Keratinocyte (primary cell): Measurements from ENCODE around the gene KHSRP. TPM values are rescaled to one million over a fixed set of nuclear protein-coding genes. Genes with fewer than 3 reads are reported as not detected.

ENCODE experiments used
- DNase-seq: peaks from one replicate; pipeline ENCODE4 v3.0.0-alpha.2; 2011; ENCODE audit warnings: low read depth, missing footprints, low spot score
- FAIRE-seq: peaks from 2 replicates; lab custom pipeline; 2011; peaks lifted over from hg19 to GRCh38; lab: Jason Lieb, UNC
- H2AFZ ChIP-seq: 2 replicates; pipeline ENCODE4 v1.6.0; 2012; ENCODE audit warnings: low read length, control low read depth, inconsistent platforms; ENCODE audit not compliant: control insufficient read depth
- H3K27ac ChIP-seq: 2 replicates; pipeline ENCODE4 v1.5.1; 2011; ENCODE audit warnings: low read length; ENCODE audit not compliant: control insufficient read depth, insufficient read depth
- H3K27me3 ChIP-seq: 3 replicates; pipeline ENCODE4 v1.6.0; 2011; ENCODE audit warnings: low read length; ENCODE audit not compliant: control insufficient read depth, insufficient read depth; ENCODE audit errors: extremely low read depth
- H3K36me3 ChIP-seq, 2 experiments: 2 replicates in 1 of 2; 3 replicates in 1 of 2; pipeline ENCODE4 v1.5.1; 2011; ENCODE audit warnings: low read length in 2 of 2, mild to moderate bottlenecking in 1 of 2; ENCODE audit not compliant: control insufficient read depth in 2 of 2, insufficient read depth in 2 of 2; ENCODE audit errors: extremely low read depth in 1 of 2
- H3K4me1 ChIP-seq: 3 replicates; pipeline ENCODE4 v1.5.1; 2011; ENCODE audit warnings: low read length; ENCODE audit not compliant: control insufficient read depth, insufficient read depth; ENCODE audit errors: extremely low read depth
- H3K4me2 ChIP-seq: 3 replicates; pipeline ENCODE4 v1.6.0; 2011; ENCODE audit warnings: low read depth, low read length; ENCODE audit not compliant: control insufficient read depth, insufficient read depth; ENCODE audit errors: extremely low read depth
- H3K4me3 ChIP-seq, 3 experiments: fragments of 200-600 bp in 1 of 3; sonication (generic) in 1 of 3; 2 replicates in 2 of 3; 3 replicates in 1 of 3; pipeline ENCODE4 v1.5.1; 2011 to 2016; ENCODE audit warnings: low read length in 3 of 3, mild to moderate bottlenecking in 3 of 3, control low read depth in 2 of 3, inconsistent platforms in 1 of 3, low read depth in 1 of 3, mixed read lengths in 1 of 3, mixed run types in 1 of 3, moderate library complexity in 1 of 3; ENCODE audit not compliant: control insufficient read depth in 2 of 3, insufficient read depth in 2 of 3; ENCODE audit errors: extremely low read depth in 1 of 3
- H3K79me2 ChIP-seq: 2 replicates; pipeline ENCODE4 v1.6.0; 2012; ENCODE audit warnings: low read length; ENCODE audit not compliant: control insufficient read depth, insufficient read depth
- H3K9ac ChIP-seq: 3 replicates; pipeline ENCODE4 v1.6.0; 2011; ENCODE audit warnings: low read length; ENCODE audit not compliant: control insufficient read depth, insufficient read depth; ENCODE audit errors: extremely low read depth
- H3K9me1 ChIP-seq: 3 replicates; pipeline ENCODE4 v1.6.0; 2011; ENCODE audit warnings: low read length; ENCODE audit not compliant: control insufficient read depth, insufficient read depth; ENCODE audit errors: extremely low read depth
- H3K9me3 ChIP-seq: 2 replicates; pipeline ENCODE4 v1.5.1; 2012; ENCODE audit warnings: low read depth, low read length; ENCODE audit not compliant: control insufficient read depth
- H4K20me1 ChIP-seq: 3 replicates; pipeline ENCODE4 v1.6.0; 2011; ENCODE audit warnings: low read length; ENCODE audit not compliant: control insufficient read depth, insufficient read depth; ENCODE audit errors: extremely low read depth
- CTCF ChIP-seq, 3 experiments: IDR thresholded peaks in 1 of 3; conservative IDR thresholded peaks in 1 of 3; optimal IDR thresholded peaks in 1 of 3; 2 replicates in 2 of 3; 3 replicates in 1 of 3; pipeline versions ENCODE3 to v1.5.1; 2011; ENCODE audit warnings: low read length in 3 of 3, mild to moderate bottlenecking in 3 of 3, moderate library complexity in 2 of 3, control low read depth in 1 of 3, inconsistent platforms in 1 of 3; ENCODE audit not compliant: insufficient read depth in 2 of 3; ENCODE audit errors: extremely low read depth in 1 of 3
- EZH2 ChIP-seq: IDR thresholded peaks from one replicate; pipeline ENCODE4 v1.6.1; 2012; ENCODE audit warnings: inconsistent platforms, mild to moderate bottlenecking, low read length, moderate library complexity
- dilution Hi-C: fragments of 300-500 bp; cut with MboI; formaldehyde crosslinking; loops from one replicate; pipeline ENCODE4 v1.7.0; 2020; ENCODE audit warnings: low sequenced_read_pairs; ENCODE audit not compliant: extremely low pct_ligation_motif_present
- polyA plus RNA-seq, 5 experiments: library from polyadenylated mRNA; depleted of rRNA in 3 of 5; stranded (reverse) in 3 of 5; stranded (forward) in 1 of 5; unstranded in 1 of 5; fragments of >200 nt; gene quantifications; 1 replicate in 1 of 5; 2 replicates in 3 of 5; 3 replicates in 1 of 5; pipeline versions ENCODE4 v1.2.1 to v1.2.3, GENCODE V29; 2011 to 2012; ENCODE audit warnings: missing spikeins in 2 of 5, low read depth in 1 of 5, low replicate concordance in 1 of 5

KHSRP gene
- polyA plus RNA-seq, 1 donor (not counting 4 experiments of a cell fraction or from before 2014, with no cell fraction given) = 56.6 TPM

GRCh38 chr19:6378486-6378885, 46.1 kb downstream of the KHSRP start:
- H3K27ac ChIP-seq = no peak overlapping the region
- no peak for TF ChIP-seq EZH2
- no peak for TF ChIP-seq CTCF (optimal IDR thresholded peaks at IDR 0.05 in 1 of 3, IDR thresholded peaks at IDR 0.05 in 1 of 3, conservative IDR thresholded peaks at IDR 0.05 in 1 of 3; ENCODE audit: extremely low read depth in 1 of 3, insufficient read depth in 2 of 3, low read length in 3 of 3)
- H4K20me1 ChIP-seq = no peaks in the 10 kb centered on the region
- H3K79me2 ChIP-seq = no peaks in the 10 kb centered on the region
- H3K4me3 ChIP-seq = no peak overlapping the region
- no peak overlapping the region for H2AFZ ChIP-seq
- FAIRE-seq (no peak), DNase-seq (no peak)
- peaks cover 24 to 29% of the 10 kb centered on the region in 2 experiments for H3K36me3 ChIP-seq
- H3K4me1 ChIP-seq = peaks cover 6% of the 10 kb centered on the region
- dilution Hi-C loops = no loop called here
- H3K9me1 ChIP-seq = no peaks in the 10 kb centered on the region
- no peak overlapping the region for H3K9ac ChIP-seq
- H3K27me3 ChIP-seq = no peaks in the 10 kb centered on the region
- no peaks in the 10 kb centered on the region for H3K9me3 ChIP-seq
- no peak overlapping the region for H3K4me2 ChIP-seq

GRCh38 chr19:6378041-6378440, 46.6 kb downstream of the KHSRP start:
- no peak overlapping the region for H3K27ac ChIP-seq
- dilution Hi-C loops = no loop called here
- H2AFZ ChIP-seq = no peak overlapping the region
- no peaks in the 10 kb centered on the region for H4K20me1 ChIP-seq
- no peaks in the 10 kb centered on the region for H3K9me1 ChIP-seq
- no peaks in the 10 kb centered on the region for H3K9me3 ChIP-seq
- no peaks in the 10 kb centered on the region for H3K27me3 ChIP-seq
- no peak for TF ChIP-seq CTCF (optimal IDR thresholded peaks at IDR 0.05 in 1 of 3, IDR thresholded peaks at IDR 0.05 in 1 of 3, conservative IDR thresholded peaks at IDR 0.05 in 1 of 3; ENCODE audit: extremely low read depth in 1 of 3, insufficient read depth in 2 of 3, low read length in 3 of 3)
- TF ChIP-seq EZH2 = no peak
- H3K9ac ChIP-seq = no peak overlapping the region
- DNase-seq (no peak), FAIRE-seq (no peak)
- H3K79me2 ChIP-seq = no peaks in the 10 kb centered on the region
- peaks cover 21 to 25% of the 10 kb centered on the region in 2 experiments for H3K36me3 ChIP-seq
- H3K4me3 ChIP-seq = no peak overlapping the region
- no peak overlapping the region for H3K4me2 ChIP-seq
- H3K4me1 ChIP-seq = peaks cover 6% of the 10 kb centered on the region
